DMS153 (cell line): Measurements from ENCODE around the gene TTI1.
A peak's percentile ranks its signal among the peaks of the same experiment; 100 is the strongest.
"Not testable (repeated sequence)": the region's sequence is repeated elsewhere in the genome, so short reads cannot be mapped to it uniquely, and the experiment has no call there.

Source experiments
- DNase-seq: peaks from one replicate; lab custom pipeline; 2025; lab: John Stamatoyannopoulos, UW

The TTI1 gene

DNA sequence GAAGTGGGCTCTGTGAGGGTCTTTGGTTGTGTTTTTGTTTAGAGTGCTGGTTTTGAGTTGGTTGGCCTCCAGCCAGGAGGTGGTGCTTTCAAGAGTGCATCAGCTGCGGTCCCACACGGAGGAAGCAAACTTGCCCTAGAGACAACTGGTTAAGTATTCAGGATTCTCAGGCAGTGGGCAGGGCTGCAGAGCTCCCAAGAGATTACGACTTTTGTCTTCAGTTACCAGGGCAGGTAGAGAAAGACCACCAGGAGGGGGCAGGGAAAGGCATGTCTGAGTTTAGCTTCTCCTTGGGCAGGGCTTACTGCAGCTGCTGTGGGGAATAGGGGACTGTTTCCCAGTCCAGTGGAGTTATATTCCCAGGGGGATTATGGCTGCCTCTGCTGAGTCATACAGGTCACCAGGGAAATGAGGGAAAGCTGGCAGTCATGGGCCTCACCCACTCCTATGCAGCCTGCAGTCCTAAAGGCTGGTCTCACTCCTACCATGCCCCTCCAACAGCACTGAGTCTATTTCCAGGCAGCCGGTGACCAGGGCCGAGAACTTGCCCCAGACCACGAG, 64.3 kb downstream of the TTI1 start:
- peak; percentile 32 for DNase-seq

DNA sequence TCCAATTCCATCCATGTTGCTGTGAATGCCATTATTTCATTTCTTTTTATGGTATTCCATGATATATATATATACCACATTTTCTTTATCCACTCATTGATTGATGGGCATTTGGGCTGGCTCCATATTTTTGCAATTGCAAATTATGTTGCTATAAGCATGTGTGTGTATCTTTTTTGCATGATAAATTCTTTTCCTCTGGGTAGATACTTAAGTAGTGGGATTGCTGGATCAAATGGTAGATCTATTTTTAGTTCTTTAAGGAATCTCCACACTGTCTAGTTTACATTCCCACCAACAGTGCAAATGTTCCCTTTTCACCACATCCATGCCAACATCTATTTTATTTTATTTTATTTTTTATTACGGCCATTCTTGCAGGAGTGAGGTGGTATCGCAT, 69.8 kb downstream of the TTI1 start:
- not testable (repeated sequence) for DNase-seq

DNA sequence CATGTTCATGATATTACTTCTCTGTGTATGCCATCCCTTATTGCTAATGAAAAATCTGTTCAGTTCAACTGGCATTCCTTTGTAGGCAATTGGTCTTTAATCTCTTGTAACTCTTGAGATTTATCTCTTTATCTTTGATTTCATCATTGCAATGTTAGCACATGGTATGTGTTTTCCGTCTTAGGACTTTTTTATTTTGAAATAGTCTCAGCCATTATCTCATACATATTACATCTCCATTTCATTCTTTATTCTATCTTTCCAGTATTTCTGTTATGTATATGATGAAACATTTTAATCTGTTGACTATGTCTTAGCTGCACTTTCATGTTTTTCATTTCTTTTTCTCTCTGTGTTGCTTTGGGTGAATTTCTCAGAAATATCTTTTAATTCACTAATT, 72.2 kb downstream of the TTI1 start:
- DNase-seq, result no peak

DNA sequence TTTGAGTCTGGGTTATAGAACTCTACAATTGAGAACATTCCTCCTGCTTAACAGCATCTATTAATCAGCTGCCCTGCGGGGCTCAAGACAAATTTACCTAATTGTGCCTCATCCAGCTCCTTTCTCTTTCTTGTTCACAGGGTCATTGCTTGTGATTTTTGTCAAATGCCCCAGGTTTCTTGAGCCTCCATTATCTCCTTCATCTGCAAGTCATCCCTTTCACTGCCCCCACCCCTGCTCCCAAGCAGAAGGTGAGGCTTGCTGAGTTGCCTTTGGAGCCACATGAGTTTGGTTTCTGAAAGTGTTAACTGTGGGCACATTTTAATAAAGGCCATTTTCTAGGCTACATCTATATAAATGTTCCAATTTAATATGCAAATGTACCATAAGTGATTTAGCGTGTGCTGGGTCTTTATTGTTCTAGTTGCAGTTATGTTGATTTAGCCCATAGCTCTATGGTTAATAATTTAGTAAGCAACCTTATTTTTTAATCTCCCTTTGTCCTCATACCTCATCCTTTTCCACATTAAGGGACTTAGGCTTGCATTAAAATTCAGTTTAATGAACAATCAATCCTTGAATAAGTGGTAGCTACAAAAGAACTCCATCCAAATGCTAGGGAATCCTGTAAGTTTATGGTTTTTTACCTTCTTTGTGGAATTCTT, 74.3 kb downstream of the TTI1 start:
- no peak for DNase-seq

DNA sequence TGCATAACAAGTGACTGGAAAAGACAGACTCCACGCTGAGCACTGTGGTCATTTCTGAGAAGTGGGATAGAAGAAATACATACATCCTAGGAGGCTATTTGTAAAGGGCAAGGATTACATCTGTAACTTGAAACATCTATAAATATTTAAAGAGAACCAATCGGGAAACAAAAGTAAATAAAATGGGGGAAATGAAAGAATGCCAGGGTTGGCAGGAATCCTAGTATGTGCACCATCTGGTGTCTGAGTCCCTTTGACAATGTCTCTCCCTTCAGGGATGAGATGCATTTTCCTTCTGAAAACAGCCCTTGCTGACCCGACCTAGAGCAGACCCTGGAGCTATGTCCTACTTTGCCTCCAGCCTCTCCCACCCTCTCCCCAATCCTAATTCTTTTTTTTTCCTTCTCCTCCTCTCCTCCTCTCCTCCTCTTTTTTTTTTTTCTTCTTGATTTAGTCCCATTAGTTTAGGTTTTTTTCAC, 77.1 kb downstream of the TTI1 start:
- peak; percentile 66 for DNase-seq

DNA sequence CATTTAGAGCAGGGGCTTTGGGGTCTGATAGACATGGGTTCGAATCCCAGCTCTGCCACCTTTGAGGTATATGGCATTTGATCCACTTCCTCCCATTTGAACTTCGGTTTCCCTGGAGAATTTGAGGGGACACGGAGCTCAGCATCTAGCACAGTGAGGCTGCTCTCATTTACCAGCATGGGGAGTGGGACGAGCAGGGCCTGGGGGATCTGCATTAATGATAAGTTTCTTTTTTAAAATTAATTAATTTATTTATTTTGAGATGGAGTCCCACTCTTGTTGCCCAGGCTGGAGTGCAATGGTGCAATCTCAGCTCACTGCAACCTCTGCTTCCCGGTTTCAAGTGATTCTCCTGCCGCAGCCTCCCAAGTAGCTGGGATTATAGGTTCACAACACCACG, 77.7 kb downstream of the TTI1 start:
- DNase-seq, result no peak

DNA sequence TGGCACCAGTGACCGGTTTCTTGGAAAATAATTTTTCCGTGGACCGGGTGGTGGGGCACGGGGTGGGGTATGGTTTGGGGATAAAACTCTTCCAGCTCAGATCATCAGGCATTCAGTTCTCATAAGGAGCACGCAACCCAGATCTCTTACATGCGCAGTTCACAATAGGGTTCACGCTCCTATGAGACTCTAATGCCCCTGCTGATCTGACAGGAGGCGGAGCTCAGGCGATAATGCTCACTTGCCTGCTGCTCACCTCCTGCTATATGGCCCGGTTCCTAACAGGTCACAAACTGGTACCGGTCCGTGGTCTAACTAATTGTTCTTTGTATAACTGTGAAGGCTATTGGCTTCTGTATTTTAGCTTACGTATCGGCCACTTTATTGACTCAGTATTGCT, 78.6 kb downstream of the TTI1 start:
- no peak for DNase-seq

DNA sequence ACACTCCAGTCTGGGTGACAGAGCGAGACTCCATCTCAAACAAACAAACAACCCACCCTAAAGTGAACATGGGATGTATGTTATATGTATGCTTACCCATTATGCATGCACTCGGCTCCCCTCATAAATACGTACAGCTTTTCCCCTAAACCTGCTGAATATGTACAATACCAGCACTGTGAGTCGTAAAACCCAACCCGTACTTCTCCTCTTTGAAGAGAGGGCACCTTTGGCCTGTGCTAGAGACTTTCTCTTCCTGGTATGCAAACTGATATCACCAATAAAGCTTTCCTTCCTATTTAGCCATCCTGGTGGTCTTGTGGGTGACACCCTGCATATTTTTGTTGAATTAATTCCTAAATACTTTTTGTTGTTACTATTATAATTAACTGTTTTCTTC, 79.1 kb downstream of the TTI1 start:
- DNase-seq, result no peak

DNA sequence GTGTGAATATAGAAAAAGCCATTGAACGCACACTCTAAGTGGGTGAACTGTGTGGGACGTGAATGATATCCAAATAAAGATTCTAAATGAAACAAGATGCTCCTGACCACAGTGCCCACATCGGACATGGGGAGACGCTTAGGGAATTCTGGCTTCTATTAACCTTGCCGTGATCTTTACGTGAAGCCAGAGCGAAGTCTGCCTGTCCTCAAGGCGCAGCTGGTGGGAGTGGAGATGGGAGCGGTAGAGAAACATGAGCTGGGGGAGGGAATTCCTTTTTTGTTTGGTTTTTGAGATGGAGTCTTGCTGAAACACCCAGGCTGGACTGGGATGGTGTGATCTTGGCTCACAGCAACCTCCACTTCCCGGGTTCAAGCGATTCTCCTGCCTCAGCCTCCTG, 84.3 kb downstream of the TTI1 start:
- no peak for DNase-seq

DNA sequence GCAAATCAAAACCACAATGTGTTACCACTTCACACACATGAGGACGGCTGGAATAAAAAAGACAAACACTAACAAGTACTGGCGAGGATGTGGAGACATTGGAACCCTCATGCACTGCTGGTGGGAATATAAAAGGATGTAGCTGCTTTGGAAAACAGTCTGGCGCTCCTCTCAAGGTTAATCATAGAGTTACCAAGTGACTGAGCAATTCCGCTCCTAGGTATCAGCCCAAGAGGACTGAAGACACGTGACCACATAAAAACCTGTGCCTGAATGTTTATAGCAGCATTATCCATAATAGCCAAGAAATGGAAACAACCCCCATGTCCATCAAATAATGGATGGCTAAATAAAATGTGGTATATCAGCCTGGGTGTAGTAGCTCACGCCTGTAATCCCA, 85.3 kb downstream of the TTI1 start:
- no peak for DNase-seq

DNA sequence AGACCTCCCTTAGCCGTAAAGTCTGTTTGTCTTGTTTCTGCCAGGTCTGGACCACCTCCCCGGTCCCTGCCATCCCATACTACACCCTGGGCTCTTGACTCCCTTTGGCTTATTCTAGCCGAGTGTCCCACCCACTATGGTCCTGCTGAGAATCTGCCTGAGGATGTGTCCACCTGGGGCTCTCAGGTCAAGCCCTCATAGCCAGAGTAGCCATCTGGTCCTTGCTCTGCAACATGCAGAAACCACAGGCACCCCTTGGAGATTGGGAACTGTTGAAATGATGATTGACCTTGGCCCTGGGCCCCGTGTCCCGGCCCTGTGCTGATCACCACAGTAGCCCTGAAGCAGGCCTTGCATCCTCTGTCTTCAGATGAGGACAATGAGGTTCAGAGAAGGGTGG, 86.3 kb downstream of the TTI1 start:
- DNase-seq, result no peak

DNA sequence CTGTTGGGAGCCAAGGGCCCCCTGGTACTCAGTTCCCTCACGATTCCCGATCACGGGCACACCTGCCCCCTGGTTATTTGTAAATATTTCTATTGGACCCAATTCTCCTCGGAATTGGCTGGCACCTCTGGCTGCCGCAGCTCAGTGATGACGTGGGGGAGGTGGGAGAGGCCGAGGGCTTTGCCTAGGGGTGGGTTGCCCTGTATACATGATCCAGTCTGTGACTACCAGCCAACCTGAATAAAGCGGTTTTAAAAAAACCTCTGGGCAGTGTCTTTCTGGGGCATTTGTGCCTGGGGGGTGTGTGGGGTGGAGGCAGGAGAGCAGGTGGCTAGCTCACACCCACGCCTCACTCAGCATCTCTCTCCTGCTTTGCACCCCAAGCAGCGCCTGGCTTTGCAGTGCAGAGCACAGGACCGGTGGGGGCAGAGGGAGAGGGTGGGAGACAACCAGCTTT, 88.1 kb downstream of the TTI1 start:
- no peak for DNase-seq

DNA sequence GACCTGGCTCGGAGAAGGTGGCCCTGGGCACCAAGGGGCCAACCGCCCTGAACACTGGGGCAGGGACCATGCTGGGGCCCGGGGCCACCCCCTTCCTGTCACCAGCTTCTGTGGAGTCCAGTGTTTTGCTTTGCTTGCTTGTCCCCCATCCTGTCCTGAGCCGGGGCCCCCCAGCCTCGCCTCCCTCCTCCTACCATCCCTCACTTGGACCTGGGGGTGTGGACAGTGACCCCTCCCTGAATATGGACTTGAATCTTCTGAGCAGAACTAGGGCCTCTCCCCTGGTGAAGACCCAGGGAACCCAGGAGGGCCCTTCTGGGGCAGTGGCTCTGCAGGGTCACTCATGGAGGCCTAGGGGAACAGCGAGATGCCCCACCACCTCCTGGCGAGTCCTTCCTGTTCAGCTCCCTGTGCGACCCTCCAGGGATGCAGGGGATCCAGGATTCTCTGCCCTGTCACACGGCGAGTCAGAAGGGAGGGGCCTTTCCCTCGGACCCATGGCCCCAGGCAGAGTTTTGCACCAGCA, 88.7 kb downstream of the TTI1 start:
- no peak for DNase-seq

DNA sequence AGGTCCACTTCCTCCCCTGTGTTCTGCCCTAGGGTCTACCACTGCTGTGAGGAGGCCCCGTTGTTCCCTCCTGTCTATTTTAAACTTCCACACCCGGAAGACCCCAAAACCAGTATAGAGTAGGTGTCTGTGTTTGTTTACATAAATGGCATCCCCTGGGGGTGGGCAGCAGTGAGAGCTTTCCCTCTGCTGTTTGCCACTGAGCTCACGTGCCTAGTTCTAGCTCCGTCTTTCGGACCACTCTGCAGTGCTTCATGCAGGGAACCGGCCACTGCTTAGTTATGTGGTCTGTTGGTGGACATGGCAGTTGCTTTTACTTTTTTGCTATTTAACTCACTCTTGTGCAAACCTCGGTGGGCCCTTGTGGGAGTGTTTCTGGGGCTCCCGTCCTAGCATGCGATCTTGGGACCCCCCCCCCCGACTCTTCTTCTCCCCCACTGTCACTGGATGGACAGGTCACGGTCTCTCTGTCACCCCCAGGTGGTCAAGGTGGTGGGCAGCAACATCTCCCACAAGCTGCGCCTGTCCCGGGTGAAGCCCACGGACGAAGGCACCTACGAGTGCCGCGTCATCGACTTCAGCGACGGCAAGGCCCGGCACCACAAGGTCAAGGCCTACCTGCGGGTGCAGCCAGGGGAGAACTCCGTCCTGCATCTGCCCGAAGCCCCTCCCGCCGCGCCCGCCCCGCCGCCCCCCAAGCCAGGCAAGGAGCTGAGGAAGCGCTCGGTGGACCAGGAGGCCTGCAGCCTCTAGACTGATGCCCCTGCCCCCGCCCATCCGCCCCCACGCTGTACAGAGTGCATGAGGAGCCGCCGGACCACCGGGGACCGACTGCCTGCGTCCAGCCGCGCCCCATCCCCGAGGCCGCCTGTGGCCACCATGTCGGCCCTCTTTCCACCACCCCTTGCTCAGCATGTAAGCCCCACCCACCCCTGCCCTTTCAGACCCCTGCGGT, 89.5 kb downstream of the TTI1 start:
- DNase-seq, result no peak

DNA sequence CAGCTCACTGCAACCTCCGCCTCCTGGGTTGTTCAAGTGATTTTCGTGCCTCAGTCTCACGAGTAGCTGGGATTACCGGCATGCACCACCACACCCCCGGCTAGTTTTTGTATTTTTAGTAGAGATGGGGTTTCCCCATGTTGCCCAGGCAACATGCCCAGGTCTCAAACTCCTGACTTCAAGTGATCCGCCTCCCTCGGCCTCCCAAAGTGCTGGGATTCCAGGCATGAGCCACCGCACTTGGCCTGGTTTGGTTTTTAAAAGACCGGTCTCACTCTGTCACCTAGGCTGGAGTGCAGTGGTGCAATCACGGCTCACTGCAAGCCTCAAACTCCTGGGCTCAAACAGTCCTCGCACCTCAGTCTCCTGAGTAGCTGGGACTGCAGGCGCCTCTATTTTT, 90.2 kb downstream of the TTI1 start:
- DNase-seq, result no peak

DNA sequence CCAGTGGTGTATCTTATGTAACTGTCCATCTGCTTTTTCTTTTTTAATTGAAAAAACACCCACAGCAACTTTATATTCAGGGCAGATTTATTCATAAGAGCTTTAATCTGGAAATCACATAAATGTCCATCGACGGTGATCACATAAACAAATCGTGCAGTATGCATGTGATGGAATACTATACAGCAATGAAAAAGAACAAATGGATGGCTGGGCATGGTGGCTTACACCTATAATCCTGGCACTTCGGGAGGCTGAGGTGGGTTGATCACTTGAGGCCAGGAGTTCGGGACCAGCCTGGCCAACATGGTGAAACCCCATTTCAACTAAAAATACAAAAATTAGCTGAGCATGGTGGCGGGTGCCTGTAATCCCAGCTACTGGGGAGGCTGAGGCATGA, 91.3 kb downstream of the TTI1 start:
- DNase-seq, result no peak

DNA sequence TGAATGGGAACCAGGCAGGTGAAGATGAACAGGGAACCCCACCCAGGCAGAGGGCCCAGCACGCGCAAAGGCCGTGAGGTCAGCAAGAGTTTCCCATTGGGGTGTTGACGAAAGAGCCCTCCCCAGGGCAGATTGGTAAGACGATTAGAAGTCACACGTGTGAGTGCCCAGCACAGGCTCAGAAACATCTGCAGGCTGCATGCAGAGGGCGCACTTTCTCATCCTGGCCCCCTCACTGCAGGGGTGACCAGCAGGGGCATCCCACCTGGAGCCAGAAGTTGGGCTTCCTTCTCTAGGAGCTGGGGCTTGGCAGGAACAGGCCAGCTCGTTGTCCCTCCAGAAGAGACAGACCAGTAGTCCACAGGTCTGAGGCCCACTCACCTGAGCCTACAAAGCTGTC, 91.9 kb downstream of the TTI1 start:
- DNase-seq, result no peak

DNA sequence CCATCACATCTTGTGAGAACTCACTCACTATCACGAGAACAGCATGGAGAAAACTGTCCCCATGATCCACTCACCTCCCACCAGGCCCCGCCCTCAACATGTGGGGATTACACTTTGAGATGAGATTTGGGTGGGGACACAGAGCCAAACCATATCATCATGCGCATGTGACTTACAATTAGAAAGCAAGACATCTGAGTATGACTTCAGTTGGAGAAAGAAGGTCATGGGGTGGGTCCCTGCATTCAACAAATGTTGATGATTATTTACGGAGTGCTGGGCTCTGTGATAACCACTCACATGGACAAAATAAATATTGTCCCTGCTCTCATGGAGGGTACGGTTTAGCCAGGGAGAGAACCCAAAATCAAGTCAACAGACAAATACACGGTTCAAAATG, 92.4 kb downstream of the TTI1 start:
- no peak for DNase-seq

DNA sequence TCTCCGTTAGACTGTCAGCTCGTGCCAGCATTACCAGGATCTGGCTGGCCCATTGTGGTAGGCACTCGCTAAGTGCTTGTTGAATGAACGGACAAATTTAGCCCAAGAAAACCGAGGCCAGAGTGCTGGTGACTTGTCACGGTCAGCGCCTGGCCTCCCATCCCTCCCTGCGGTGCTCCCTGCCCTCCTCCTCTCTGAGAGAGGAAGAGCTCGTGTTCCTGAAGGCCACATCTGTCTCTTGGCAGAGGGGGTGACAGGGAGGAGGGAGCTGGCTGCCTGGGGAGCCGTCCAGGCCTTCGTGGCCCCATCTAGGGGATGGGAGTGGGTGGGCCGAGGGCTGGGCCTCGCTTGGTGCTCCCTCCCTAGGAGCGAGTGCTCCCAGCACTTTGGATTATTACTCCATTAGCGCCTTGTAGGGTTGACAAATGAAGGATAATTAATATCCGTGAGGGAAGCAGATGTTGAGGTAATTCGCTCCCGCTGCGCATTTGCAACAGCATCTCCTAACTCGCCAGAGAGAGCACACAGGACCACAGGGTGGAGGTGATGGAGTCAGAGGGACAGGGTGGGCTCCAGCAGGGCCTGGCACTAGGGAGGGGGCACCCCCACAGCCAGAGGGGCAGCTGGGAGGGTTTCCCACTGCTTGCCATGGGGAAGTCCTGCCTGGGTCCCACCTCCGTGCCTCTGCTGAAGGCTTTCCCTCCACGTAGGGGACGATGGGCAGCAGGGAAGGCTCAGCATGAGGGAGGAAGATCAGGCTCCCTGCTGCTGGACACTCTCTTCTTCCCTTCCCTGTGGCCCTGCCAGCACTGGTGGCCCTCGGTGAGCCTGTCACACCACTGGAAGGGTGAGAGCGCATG, 93.3 kb downstream of the TTI1 start:
- DNase-seq, result no peak

DNA sequence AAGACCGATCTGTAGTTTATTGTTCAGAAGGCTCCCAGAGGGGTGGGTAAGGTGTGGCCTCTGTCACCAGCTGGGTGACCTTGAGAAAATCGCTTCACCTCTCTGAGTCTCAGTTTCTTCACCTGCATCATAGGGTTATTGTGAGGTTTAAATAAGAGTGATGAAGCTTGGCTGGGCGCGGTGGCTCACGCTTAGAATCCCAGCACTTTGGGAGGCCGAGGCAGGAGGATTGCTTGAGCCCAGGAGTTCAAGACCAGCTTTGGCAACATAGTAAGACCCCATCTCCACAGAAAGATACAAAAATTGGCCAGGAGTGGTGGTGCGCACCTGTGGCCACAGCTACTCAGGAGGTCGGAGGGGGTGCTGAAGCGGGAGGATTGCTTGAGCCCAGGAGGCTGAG, 94.3 kb downstream of the TTI1 start:
- DNase-seq, result no peak

DNA sequence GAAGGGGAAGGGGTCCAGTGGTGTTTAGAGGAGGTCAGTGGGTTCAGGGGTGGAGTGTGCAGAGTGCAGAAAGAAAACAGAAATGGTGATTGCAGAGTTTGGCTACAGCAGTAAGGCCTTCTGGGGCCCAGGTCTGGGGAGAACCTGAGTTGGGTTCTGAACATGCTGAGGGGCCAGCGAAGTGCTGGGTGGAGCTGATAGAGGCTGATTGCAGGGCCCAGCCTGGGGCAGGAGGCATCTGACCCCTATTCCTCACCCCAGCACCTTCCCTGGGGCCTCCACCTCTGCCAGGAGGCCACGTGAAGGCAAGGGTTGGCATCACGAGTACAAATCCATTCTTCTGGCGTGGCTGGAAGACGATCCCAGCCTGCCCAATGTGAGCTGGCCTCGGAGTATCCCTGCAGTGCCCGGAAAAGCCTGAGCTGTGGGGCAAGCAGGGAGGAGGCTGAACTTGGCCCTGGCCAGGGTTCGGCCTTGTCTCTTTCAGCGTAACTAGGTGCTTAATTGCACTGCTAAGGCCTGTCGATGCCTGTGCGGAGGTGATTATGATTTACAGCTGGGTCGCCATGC, 95.0 kb downstream of the TTI1 start:
- no peak for DNase-seq
